Motor neuron (in vitro differentiated cells): ENCODE measurements around the gene GATB. TPM values are rescaled to one million over a fixed set of nuclear protein-coding genes. Genes with fewer than 3 reads are reported as not detected.
"Not testable (repeated sequence)": the region's sequence is repeated elsewhere in the genome, so short reads cannot be mapped to it uniquely, and the experiment has no call there.

ENCODE experiments used
- ATAC-seq, 8 experiments: fragments of 200-7000 bp; cut with Tn5 transposase; replicated peaks in 6 of 8; 2 replicates each; pipeline ENCODE4 v1.8.0; 2021; ENCODE audit warnings: mild to moderate bottlenecking in 8 of 8, moderate library complexity in 8 of 8
- H3K27ac ChIP-seq, 2 donors: fragments of 250-450 bp; sonication (Bioruptor Pico); 2 replicates each; pipeline ENCODE4 v1.9.0; 2021; ENCODE audit warnings: antibody characterized with exemption in 2 of 2, mild to moderate bottlenecking in 2 of 2, moderate library complexity in 1 of 2
- H3K4me1 ChIP-seq, 2 donors: fragments of 250-450 bp; sonication (Bioruptor Pico); replicated peaks in 1 of 2; 2 replicates each; pipeline ENCODE4 v1.6.1; 2021; ENCODE audit warnings: antibody characterized with exemption in 2 of 2, mild to moderate bottlenecking in 2 of 2, moderate library complexity in 1 of 2
- H3K4me3 ChIP-seq, 5 donors: fragments of 250-450 bp; sonication (Bioruptor Pico); 2 replicates each; pipeline ENCODE4 v1.9.0; 2021; ENCODE audit warnings: antibody characterized with exemption in 5 of 5, mild to moderate bottlenecking in 5 of 5, moderate library complexity in 4 of 5
- WGBS, 10 experiments: fragments of 450-650 bp; shearing (Covaris generic); methylation state at CpG; one replicate each; pipeline ENCODE4 v1.0.0; 2022; 5-methylcytosine and 5-hydroxymethylcytosine counted together
- in situ Hi-C, 9 experiments: fragments of 400-800 bp; cut with MboI; loops; one replicate each; pipeline ENCODE4 v1.15.0; 2021; ENCODE audit warnings: low sequenced_read_pairs in 9 of 9, low pct_unique_long_range_greater_than_20kb in 2 of 9; ENCODE audit not compliant: unreplicated experiment in 9 of 9
- total RNA-seq, 8 experiments: library from RNA; unstranded; fragments of 300-600 nt; gene quantifications; 2 replicates each; pipeline versions ENCODE4 v1.2.3 to v1.2.4, GENCODE V29; 2022

GATB gene
- total RNA-seq, 8 experiments from 2014 or later: 10.5 to 50.4 (median 19.5) TPM

DNA sequence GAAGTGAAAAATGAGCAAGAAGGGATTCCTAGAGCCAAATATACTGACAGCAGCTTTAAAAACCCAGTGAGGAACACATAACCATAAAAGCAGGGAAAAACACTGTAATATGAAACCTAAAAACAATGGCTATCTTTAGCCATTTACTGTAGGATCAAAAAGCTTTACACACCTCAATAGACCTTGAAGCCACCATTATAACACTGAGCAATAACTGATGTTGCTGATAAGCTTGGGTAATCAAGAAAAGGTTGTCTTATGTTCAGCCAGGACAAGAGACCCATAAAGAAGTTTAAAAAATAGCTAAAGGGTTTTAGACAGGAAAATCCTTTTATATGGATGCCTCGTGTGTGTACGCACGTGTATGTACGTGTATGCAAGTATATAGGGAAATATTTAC lies 16.9 kb downstream of the GATB start:
- H3K4me3 ChIP-seq: no peak overlapping the region
- ATAC-seq: no peak
- 80 to 100% (median 96%) methylated on average over 1 to 4 of the region's 4 CpGs; no CpG with 5 or more reads in 3 of the 10 experiments for WGBS, 10 experiments
- in situ Hi-C loops: no loop called here
- peaks cover 13 to 27% of the 10 kb centered on the region in 2 donors for H3K4me1 ChIP-seq
- no peak overlapping the region for H3K27ac ChIP-seq

DNA sequence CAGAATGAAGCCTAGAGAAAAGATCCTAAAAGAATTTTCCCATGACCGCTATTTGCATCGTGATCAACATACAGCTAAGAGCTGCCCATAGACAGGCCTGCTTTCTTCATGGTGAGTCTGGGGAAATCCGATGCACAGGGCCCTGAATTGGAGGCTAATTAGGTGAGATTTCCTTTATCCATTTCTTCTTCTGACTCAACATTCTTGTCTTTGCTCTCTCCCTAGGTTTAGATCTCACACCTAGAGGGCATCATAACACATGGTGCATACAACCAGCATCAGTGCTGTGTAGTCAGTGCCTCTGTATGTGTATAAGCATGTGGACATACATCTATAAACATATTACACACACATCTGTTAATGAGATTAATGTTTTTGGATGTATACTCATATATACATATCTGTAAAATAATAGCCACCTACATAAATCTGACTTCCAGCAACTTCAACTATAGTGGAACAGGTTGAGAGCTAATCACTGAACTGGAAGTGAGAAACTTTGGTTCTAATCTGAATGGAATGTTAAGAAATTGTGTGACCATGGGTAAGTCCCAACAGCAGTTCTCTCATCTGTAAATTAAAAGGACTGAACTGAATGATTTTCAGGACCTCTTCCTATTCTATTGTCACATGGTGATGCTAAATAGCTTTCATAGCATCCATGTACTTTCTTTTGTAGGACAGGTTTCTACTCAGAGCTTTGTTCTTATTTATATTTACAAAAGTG lies 17.5 kb downstream of the GATB start:
- in situ Hi-C loops: no loop called here

DNA sequence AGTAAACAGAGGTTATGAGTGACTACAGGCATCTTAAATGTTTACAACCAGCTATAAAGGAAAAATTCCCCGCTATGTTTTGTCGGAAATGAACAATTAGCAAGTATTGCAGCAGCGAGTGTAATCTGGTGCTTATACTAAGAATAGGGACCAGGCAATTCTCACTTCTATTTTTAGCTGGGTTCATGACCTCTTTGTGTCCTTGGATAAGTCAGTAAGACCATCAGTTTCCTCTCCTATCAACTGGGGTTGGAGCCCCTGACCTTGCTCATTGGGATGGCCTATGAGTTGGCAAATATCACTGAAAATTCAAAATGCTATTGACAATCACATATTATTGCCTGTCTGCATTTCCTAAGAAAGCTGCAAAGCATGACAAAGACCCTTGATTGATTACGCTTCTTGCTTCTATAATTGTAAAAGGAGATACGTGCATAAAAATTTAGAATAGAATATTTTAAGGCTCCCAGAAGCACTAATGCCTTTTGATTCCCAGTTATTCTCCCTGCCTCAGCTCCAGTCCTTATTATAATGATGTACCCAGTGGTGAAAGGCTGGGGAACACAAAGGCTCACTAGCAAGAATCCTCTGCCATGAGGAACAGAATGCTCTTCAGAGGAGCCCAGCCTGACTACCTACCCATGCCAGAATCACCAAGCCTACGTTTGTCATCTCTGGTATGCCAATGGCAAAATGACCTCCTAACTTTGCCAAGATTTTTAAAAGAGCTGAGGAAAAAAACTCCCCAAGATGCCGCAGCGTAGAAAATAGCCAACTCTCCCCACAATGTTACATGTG lies 21.9 kb downstream of the GATB start:
- WGBS, 10 experiments: 76 to 99% (median 87%) methylated on average over 2 to 7 of the region's 8 CpGs; no CpG with 5 or more reads in 1 of the 10 experiments
- in situ Hi-C loops: no loop called here

More for the DNA sequence above, 17.5 kb downstream of the GATB start:
- peaks cover 15 to 33% of the 10 kb centered on the region in 2 donors for H3K4me1 ChIP-seq
- no peak overlapping the region for H3K4me3 ChIP-seq
- no peak overlapping the region for H3K27ac ChIP-seq
- 84 to 100% (median 94%) methylated on average over 2 to 3 of the region's 3 CpGs; no CpG with 5 or more reads in 2 of the 10 experiments for WGBS, 10 experiments
- ATAC-seq: no peak

DNA sequence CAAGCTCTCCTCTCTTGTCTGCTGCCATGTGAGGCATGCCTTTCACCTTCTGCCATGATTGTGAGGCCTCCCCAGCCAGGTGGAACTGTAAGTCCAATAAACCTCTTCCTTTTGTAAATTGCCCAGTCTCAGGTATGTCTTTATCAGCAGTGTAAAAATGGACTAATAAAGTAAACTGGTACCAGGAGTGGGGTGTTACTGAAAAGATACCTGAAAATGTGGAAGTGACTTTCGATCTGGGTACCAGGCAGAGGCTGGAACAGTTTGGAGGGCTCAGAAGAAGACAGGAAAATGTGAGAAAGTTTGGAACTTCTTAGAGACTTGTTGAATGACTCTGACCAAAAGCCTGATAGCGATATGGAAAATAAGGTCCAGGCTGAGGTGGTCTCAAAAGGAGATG lies 24.0 kb downstream of the GATB start:
- H3K4me3 ChIP-seq, H3K27ac ChIP-seq, in situ Hi-C loops, ATAC-seq: not testable (repeated sequence)
- H3K4me1 ChIP-seq: peaks cover 12 to 26% of the 10 kb centered on the region in 2 donors
- 80 to 100% (median 93%) methylated on average over 1 to 2 of the region's 2 CpGs; no CpG with 5 or more reads in 3 of the 10 experiments for WGBS, 10 experiments

More for the DNA sequence above, 21.9 kb downstream of the GATB start:
- peak in 3 of 8 experiments; percentile 36 to 60 (median 51) for ATAC-seq
- Histone ChIP-seq H3K4me3 (no peak overlapping the region), H3K4me1 (peaks cover 12 to 26% of the 10 kb centered on the region in 2 donors), H3K27ac (no peak overlapping the region)

DNA sequence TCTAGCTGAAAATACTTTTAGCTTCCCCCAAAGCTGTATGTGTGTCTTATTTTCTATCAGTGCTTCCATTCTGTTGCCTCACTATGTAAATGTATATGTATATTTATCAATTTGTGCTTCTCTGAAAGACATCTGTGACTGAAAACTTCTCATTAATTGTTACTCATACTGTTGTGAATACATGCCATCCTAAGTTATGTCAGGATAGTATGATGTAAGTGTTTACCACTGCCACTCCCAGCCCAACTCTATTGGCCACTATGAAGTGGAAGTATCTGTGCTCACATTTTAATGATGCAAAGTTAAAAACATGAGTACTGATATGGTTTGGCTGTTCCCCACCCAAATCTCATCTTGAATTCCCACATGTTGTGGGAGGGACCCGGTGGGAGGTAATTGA lies 24.4 kb downstream of the GATB start:
- 100% methylated on average over 1 of the region's 1 CpG; no CpG with 5 or more reads in 9 of the 10 experiments for WGBS, 10 experiments
- peaks cover 8 to 22% of the 10 kb centered on the region in 2 donors for H3K4me1 ChIP-seq
- ATAC-seq: peak in 2 of 8 experiments; percentile 66 to 71
- in situ Hi-C loops: no loop called here
- H3K27ac ChIP-seq: no peak overlapping the region
- no peak overlapping the region for H3K4me3 ChIP-seq

DNA sequence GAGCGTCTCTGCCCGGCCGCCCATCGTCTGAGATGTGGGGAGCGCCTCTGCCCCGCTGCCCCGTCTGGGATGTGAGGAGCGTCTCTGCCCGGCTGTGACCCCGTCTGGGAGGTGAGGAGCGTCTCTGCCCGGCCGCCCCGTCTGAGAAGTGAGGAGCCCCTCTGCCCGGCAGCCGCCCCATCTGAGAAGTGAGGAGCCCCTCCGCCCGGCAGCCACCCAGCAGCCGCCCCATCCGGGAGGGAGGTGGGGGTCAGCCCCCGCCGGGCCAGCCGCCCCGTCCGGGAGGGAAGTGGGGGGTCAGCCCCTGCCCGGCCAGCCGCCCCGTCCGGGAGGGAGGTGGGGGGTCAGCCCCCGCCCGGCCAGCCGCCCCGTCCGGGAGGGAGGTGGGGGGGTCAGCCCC lies 29.1 kb downstream of the GATB start:
- H3K27ac ChIP-seq, ATAC-seq, in situ Hi-C loops, H3K4me1 ChIP-seq, H3K4me3 ChIP-seq: not testable (repeated sequence)
- no CpG with 5 or more reads among the region's 34 CpGs for WGBS, 10 experiments

DNA sequence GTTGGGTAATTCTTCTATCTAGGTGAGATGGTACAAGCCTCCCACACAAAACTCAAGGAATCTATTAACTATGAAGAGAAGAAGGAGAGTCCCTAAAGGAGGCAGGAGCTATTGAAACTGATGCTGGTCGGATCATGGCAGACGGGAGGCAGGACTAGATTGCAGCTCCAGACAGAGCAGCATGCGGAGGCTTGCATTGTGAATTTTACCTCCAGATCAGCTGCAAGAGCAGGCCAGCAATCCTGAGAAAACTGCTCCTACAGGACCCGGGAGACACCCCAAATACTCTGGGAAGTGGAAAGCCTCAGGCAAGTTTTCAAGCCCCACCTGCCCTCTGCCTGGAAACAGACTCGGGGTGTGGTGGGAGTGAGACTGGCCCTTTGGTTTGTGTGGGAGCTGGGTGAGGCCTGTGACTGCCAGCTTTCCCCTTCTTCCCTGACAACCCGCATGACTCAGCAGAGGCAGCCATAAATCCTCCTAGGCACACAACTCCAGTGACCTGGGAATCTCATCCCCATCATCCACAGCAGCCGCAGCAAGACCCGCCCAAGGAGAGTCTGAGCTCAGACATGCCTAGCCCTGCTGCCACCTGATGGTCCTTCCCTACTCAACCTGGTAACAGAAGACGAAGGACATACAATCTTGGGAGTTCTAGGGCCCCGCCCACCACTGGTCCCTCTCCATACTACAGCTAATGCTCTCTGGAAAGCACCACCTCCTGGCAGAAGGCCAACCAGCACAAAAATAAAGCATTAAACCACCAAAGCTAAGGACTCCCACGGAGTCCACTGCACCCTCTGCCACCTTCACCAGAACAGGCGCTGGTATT lies 30.9 kb downstream of the GATB start:
- Histone ChIP-seq H3K4me3 (no peak overlapping the region), H3K4me1 (peaks cover 4 to 5% of the 10 kb centered on the region in 2 donors), H3K27ac (peak overlapping the region in 1 of 2 donors; percentile 56)
- in situ Hi-C loops: no loop called here
- WGBS, 10 experiments: 0 to 100% (median 81%) methylated on average over 1 to 5 of the region's 12 CpGs
- peak; percentile 88 to 96 (median 91) for ATAC-seq

DNA sequence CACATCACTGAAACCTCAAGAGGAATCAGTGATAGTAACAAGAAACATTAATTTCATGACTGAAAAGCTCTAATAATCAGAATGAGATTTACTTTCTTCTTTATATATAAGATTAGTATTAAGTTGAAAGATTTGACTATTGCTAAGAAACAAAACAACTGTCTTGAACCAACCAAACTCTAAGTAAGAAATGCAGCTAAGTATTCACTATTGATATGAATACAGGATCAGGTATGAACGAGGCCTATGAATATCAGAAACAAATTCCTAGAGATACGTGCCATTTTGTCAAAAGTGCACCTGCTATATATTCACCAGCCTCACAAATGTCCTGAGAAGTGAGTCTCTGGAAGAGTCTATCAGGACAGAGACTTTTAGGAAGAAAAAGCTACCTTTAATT lies 32.1 kb downstream of the GATB start:
- Histone ChIP-seq H3K27ac (no peak overlapping the region), H3K4me3 (no peak overlapping the region), H3K4me1 (peaks cover 4 to 5% of the 10 kb centered on the region in 2 donors)
- 80 to 100% (median 89%) methylated on average over 1 to 2 of the region's 2 CpGs; no CpG with 5 or more reads in 2 of the 10 experiments for WGBS, 10 experiments
- no peak for ATAC-seq
- in situ Hi-C loops: no loop called here

DNA sequence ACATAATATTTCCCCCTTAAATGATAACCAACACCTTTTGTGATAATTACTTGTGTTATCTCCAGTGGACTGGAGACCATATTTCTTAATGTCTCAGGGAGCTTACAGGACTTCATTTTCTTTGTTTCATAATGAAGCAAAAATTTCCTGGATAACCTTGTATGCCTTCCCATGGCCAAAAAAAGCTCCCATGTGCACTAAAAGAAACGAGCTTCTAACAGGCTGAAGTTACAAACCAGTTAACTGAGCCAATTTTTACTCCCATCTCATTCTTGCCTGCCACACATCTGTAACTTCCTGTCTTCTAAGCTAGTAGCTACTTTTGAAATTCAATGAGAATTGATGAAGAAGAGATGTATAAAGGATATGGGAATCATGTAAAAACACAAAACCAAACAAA lies 32.8 kb downstream of the GATB start:
- ATAC-seq: no peak
- H3K4me1 ChIP-seq: peaks cover 4 to 5% of the 10 kb centered on the region in 2 donors
- H3K4me3 ChIP-seq: no peak overlapping the region
- WGBS, 10 experiments: 25 to 100% (median 78%) methylated on average over 1 of the region's 1 CpG; no CpG with 5 or more reads in 5 of the 10 experiments
- in situ Hi-C loops: no loop called here
- H3K27ac ChIP-seq: no peak overlapping the region

DNA sequence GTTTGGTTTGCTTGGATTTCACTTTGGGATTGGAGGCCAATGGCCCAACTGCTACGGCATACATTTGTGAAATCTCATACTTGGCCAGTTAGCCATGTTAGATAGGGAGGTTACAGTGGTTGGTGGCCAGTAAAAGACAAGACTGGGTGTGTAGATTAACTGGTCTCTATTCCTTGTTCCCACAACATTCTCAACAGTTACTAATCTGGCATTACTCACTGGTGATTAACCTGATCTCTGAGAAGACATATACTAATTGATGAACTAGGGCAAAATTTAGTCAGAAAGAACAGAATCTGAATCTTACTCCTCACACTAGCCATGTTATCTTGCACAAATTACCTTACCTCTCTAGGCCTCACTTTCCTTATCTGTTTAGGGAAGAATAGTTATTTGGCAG lies 33.4 kb downstream of the GATB start:
- no peak overlapping the region for H3K4me3 ChIP-seq
- H3K4me1 ChIP-seq: peaks cover 4 to 5% of the 10 kb centered on the region in 2 donors
- ATAC-seq: no peak
- H3K27ac ChIP-seq: no peak overlapping the region
- WGBS, 10 experiments: 80 to 100% (median 100%) methylated on average over 1 of the region's 1 CpG; no CpG with 5 or more reads in 3 of the 10 experiments
- in situ Hi-C loops: no loop called here

DNA sequence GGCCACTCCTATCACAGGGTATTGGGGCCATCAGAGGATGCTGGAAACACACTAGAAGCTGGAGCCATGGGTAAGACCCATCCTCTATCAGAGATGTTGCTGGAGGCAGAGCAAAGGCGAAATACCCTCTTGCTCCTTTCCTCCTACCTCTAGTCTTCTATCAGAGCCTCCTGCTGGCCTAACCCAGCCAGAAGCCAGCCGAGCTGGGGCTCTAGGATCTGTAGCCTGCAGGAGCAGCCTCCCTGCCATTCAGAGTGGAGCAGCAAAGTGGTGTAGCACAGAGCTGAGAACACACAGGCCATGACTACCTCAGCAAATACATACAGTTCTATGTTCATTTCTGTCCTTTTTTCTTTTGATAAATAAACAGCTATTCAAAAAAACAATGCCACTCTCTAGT lies 35.7 kb downstream of the GATB start:
- in situ Hi-C loops: no loop called here
- Histone ChIP-seq H3K27ac (no peak overlapping the region), H3K4me3 (no peak overlapping the region), H3K4me1 (peaks cover 8% of the 10 kb centered on the region in 2 donors)
- WGBS, 10 experiments: 71 to 100% (median 91%) methylated on average over 1 to 2 of the region's 2 CpGs; no CpG with 5 or more reads in 6 of the 10 experiments
- no peak for ATAC-seq

DNA sequence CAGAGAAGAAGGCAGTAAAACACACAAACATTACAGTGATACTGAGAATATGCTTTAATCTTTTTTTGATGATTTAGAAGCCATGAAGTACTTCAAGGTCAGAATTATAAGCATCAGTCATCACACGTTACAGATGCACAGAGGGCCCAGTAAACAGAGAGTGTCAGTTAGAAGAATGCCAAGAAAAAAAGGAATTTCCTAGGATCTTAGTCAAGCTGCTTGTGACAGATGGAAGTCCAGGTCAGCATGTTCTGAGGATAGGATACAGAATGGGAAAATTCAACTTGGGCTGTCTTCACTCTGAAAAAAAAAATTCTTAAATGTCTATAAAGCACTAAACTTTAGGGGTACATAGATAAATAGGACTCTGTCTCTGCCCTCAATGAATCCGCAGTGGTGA lies 38.9 kb downstream of the GATB start:
- 60 to 100% (median 83%) methylated on average over 1 to 2 of the region's 2 CpGs; no CpG with 5 or more reads in 1 of the 10 experiments for WGBS, 10 experiments
- no peak for ATAC-seq
- in situ Hi-C loops: no loop called here

More for the DNA sequence above, 38.9 kb downstream of the GATB start:
- Histone ChIP-seq H3K4me1 (peaks cover 39% of the 10 kb centered on the region in 2 donors), H3K4me3 (no peak overlapping the region), H3K27ac (peak overlapping the region in 1 of 2 donors; percentile 38)
